Measurements from ENCODE around the gene KCNN2.

GRCh38 chr5:114450437-114450836 is 88.6 kb downstream of the KCNN2 start:
- TF ChIP-seq SP1 (IDR thresholded peaks at IDR 0.05; ENCODE audit: low read depth): no peak
- TF ChIP-seq EZH2 (IDR thresholded peaks at IDR 0.05): no peak
- no peak for TF ChIP-seq ZNF274 (IDR thresholded peaks at IDR 0.05; ENCODE audit: low read depth, low read length)
- TF ChIP-seq POLR2A (IDR thresholded peaks at IDR 0.05; ENCODE audit: borderline replicate concordance, extremely low read depth, insufficient read depth, insufficient read length): no peak
- TF ChIP-seq CTCF (IDR thresholded peaks at IDR 0.05 in 2 of 3, conservative IDR thresholded peaks at IDR 0.05 in 1 of 3; ENCODE audit: borderline replicate concordance in 1 of 3, insufficient read depth in 1 of 3, low read depth in 2 of 3, low read length in 2 of 3): no peak
- TF ChIP-seq YY1 (IDR thresholded peaks at IDR 0.05; ENCODE audit: extremely low read depth, insufficient replicate concordance, low read depth, low read length): no peak
- TF ChIP-seq RAD21 (IDR thresholded peaks at IDR 0.05; ENCODE audit: low read depth): no peak
- no peak for TF ChIP-seq JUND (IDR thresholded peaks at IDR 0.05)
- TF ChIP-seq FOSL1 (IDR thresholded peaks at IDR 0.05; ENCODE audit: low read depth): no peak
